ENCODE measurements around the gene GALNT4. TPM values are rescaled to one million over a fixed set of nuclear protein-coding genes. Genes with fewer than 3 reads are reported as not detected.

The GALNT4 gene
- total and polyA plus RNA-seq, 10 of the 15 experiments (the other 5 are each of a cell fraction or from before 2014, with no cell fraction given): 0.90 to 2.9 (median 1.8) TPM

- FAIRE-seq (no peak), DNase-seq (ENCODE audit: low read depth, low spot score) (no peak), ATAC-seq (no peak)
- Histone ChIP-seq H3K36me3 (ENCODE audit: control insufficient read depth in 2 of 2, insufficient read depth in 2 of 2, low read length in 1 of 2) (no peaks in the 10 kb centered on the region), H3K4me3 (no peak overlapping the region), H3K27ac (ENCODE audit: control insufficient read depth, insufficient read depth) (no peak overlapping the region), H2AFZ (ENCODE audit: control insufficient read depth, low read depth, low read length) (no peak overlapping the region), H3K4me1 (ENCODE audit: control insufficient read depth, insufficient read depth, low read length) (no peaks in the 10 kb centered on the region), H3K9me3 (replicated peaks; ENCODE audit: control insufficient read depth, insufficient read depth, low read length) (no peaks in the 10 kb centered on the region), H3K4me2 (ENCODE audit: control insufficient read depth, insufficient read depth) (no peak overlapping the region), H3K27me3 (replicated peaks in 1 of 2; ENCODE audit: control insufficient read depth in 2 of 2, insufficient read depth in 2 of 2, low read length in 1 of 2) (no peaks in the 10 kb centered on the region), H3K79me2 (ENCODE audit: control insufficient read depth, insufficient read depth, low read length) (no peaks in the 10 kb centered on the region), H4K20me1 (ENCODE audit: control insufficient read depth, insufficient read depth) (no peaks in the 10 kb centered on the region), H3K9ac (ENCODE audit: control insufficient read depth, insufficient read depth, low read length) (no peak overlapping the region)
- no peak for TF ChIP-seq RB1 (IDR thresholded peaks at IDR 0.05; ENCODE audit: borderline replicate concordance)
- TF ChIP-seq RFX5 (IDR thresholded peaks at IDR 0.05; ENCODE audit: low read depth, low read length): no peak
- no peak for TF ChIP-seq ZZZ3 (IDR thresholded peaks at IDR 0.05; ENCODE audit: control insufficient read depth, insufficient read length, low read depth)
- TF ChIP-seq MTA3 (IDR thresholded peaks at IDR 0.05; ENCODE audit: borderline replicate concordance, low read length): no peak
- no peak for TF ChIP-seq YY1 (IDR thresholded peaks at IDR 0.05; ENCODE audit: low read depth, low read length)
- intact Hi-C loops (cut with micrococcal nuclease; ENCODE audit: unreplicated experiment) (no loop called here), in situ Hi-C loops (cut with MboI) (no loop called here)
- RAD21 ChIA-PET (ENCODE audit: unreplicated experiment): no interaction called here
- no TSS peak for BruUV-seq (replicated peaks)
- POLR2A ChIA-PET: no interaction called here
- SMC1A ChIA-PET (ENCODE audit: uncharacterized antibody, unreplicated experiment): interaction anchor here (0.6 kb wide), 1 partner anchor 16 kb away, joined by 3 read pairs; no protein-coding TSS in a partner anchor
- CTCF ChIA-PET: interaction anchor here (0.6 kb wide), 1 partner anchor 275 kb away, joined by 3 read pairs; no protein-coding TSS in a partner anchor
- WGBS (ENCODE audit: insufficient coverage, insufficient replicate concordance, low lambda C conversion rate, missing lambda C conversion rate): 95% methylated on average over 3 of the region's 3 CpGs
Observed at GRCh38 chr12:89567691-89568239, 43.2 kb upstream of the GALNT4 start.

- DNase-seq (ENCODE audit: low read depth, low spot score): no peak
- RAD21 ChIA-PET (ENCODE audit: unreplicated experiment): interaction anchor here (1.0 to 1.5 kb wide), 2 partner anchors 23 to 314 kb away, joined by 3 read pairs; no protein-coding TSS in a partner anchor
- CTCF ChIA-PET: interaction anchor here (0.7 to 1.1 kb wide), 2 partner anchors 25 to 1702 kb away, joined by 3 read pairs; no protein-coding TSS in a partner anchor
- BruUV-seq (replicated peaks): no TSS peak
- no peak overlapping the region for H3K9ac ChIP-seq (ENCODE audit: control insufficient read depth, insufficient read depth, low read length)
- POLR2A ChIA-PET: no interaction called here
- in situ Hi-C loops (cut with MboI) (no loop called here), intact Hi-C loops (cut with micrococcal nuclease; ENCODE audit: unreplicated experiment) (no loop called here)
- no peak overlapping the region for H3K4me3 ChIP-seq
- FAIRE-seq: no peak
- no peaks in the 10 kb centered on the region for H3K9me3 ChIP-seq (replicated peaks; ENCODE audit: control insufficient read depth, insufficient read depth, low read length)
- TF ChIP-seq ZZZ3 (IDR thresholded peaks at IDR 0.05; ENCODE audit: control insufficient read depth, insufficient read length, low read depth): no peak
- no peak for TF ChIP-seq CHD1 (IDR thresholded peaks at IDR 0.05; ENCODE audit: low read depth, low read length)
- TF ChIP-seq ZNF207 (IDR thresholded peaks at IDR 0.05; ENCODE audit: borderline replicate concordance): no peak
- TF ChIP-seq ZBTB4 (CRISPR knock-in tag; IDR thresholded peaks at IDR 0.05): no peak
- no peak for TF ChIP-seq EP300 (IDR thresholded peaks at IDR 0.05; ENCODE audit: borderline replicate concordance in 1 of 2, control insufficient read depth in 1 of 2, low read depth in 2 of 2, low read length in 2 of 2)
- peak; percentile 58 for TF ChIP-seq ZNF384 (IDR thresholded peaks at IDR 0.05; ENCODE audit: borderline replicate concordance, low read depth, low read length)
- TF ChIP-seq RAD21 (IDR thresholded peaks at IDR 0.05; ENCODE audit: insufficient read depth, low read depth, low read length): no peak
- TF ChIP-seq RELB (IDR thresholded peaks at IDR 0.05; ENCODE audit: low read depth): no peak
- SMC1A ChIA-PET (ENCODE audit: uncharacterized antibody, unreplicated experiment): interaction anchor here (0.5 to 2.3 kb wide), 6 partner anchors 10 to 403 kb away, joined by 3 to 9 read pairs (median 4); no protein-coding TSS in a partner anchor
- no peaks in the 10 kb centered on the region for H4K20me1 ChIP-seq (ENCODE audit: control insufficient read depth, insufficient read depth)
- no peaks in the 10 kb centered on the region for H3K36me3 ChIP-seq (ENCODE audit: control insufficient read depth in 2 of 2, insufficient read depth in 2 of 2, low read length in 1 of 2)
- H3K4me2 ChIP-seq (ENCODE audit: control insufficient read depth, insufficient read depth): no peak overlapping the region
- peak; percentile 44 for ATAC-seq
- H3K4me1 ChIP-seq (ENCODE audit: control insufficient read depth, insufficient read depth, low read length): no peaks in the 10 kb centered on the region
- H3K27me3 ChIP-seq (replicated peaks in 1 of 2; ENCODE audit: control insufficient read depth in 2 of 2, insufficient read depth in 2 of 2, low read length in 1 of 2): no peaks in the 10 kb centered on the region
- no peaks in the 10 kb centered on the region for H3K79me2 ChIP-seq (ENCODE audit: control insufficient read depth, insufficient read depth, low read length)
- no peak overlapping the region for H3K27ac ChIP-seq (ENCODE audit: control insufficient read depth, insufficient read depth)
- no peak overlapping the region for H2AFZ ChIP-seq (ENCODE audit: control insufficient read depth, low read depth, low read length)
Observed at GRCh38 chr12:89566615-89567014, 42.0 kb upstream of the GALNT4 start.
